RWPE2 (cell line): Measurements from ENCODE around the gene BUB1.

Experiments
- ATAC-seq: fragments of 200-7000 bp; cut with Tn5 transposase; 3 replicates; pipeline ENCODE4 v1.9.1; 2021; ENCODE audit warnings: low read depth
- DNase-seq: peaks from one replicate; pipeline ENCODE4 v3.0.0-alpha.2; 2020; ENCODE audit warnings: low spot score
- H3K27ac ChIP-seq: fragments of 450-650 bp; 2 replicates; pipeline ENCODE4 v1.5.1; 2017; ENCODE audit warnings: mild to moderate bottlenecking; ENCODE audit not compliant: poor library complexity, severe bottlenecking
- H3K27me3 ChIP-seq: fragments of 250-450 bp; sonication (Bioruptor Pico); 2 replicates; pipeline ENCODE4 v1.5.1; 2021; ENCODE audit warnings: mild to moderate bottlenecking, moderate library complexity; ENCODE audit not compliant: insufficient read depth, poor library complexity, severe bottlenecking
- H3K36me3 ChIP-seq: fragments of 250-450 bp; sonication (Bioruptor Pico); 2 replicates; pipeline ENCODE4 v1.5.1; 2020; ENCODE audit warnings: low read depth, mild to moderate bottlenecking, moderate library complexity
- H3K4me1 ChIP-seq: fragments of 250-450 bp; sonication (Bioruptor Pico); 2 replicates; pipeline ENCODE4 v1.5.1; 2021; ENCODE audit warnings: mild to moderate bottlenecking, moderate library complexity; ENCODE audit not compliant: insufficient read depth, poor library complexity, severe bottlenecking
- H3K4me3 ChIP-seq: fragments of 250-450 bp; sonication (Bioruptor Pico); 2 replicates; pipeline ENCODE4 v1.5.1; 2021; ENCODE audit warnings: mild to moderate bottlenecking, moderate library complexity; ENCODE audit not compliant: severe bottlenecking
- H3K9me3 ChIP-seq: fragments of 250-450 bp; sonication (Bioruptor Pico); 2 replicates; pipeline ENCODE4 v1.5.1; 2021; ENCODE audit warnings: mild to moderate bottlenecking, moderate library complexity; ENCODE audit not compliant: severe bottlenecking
- TF ChIP-seq, protein P1 (sequence below): fragments of 450-650 bp; IDR thresholded peaks from one replicate; pipeline ENCODE4 v1.5.1; 2017; ENCODE audit warnings: mild to moderate bottlenecking, moderate library complexity; ENCODE audit not compliant: poor library complexity, severe bottlenecking

The BUB1 gene

DNA sequence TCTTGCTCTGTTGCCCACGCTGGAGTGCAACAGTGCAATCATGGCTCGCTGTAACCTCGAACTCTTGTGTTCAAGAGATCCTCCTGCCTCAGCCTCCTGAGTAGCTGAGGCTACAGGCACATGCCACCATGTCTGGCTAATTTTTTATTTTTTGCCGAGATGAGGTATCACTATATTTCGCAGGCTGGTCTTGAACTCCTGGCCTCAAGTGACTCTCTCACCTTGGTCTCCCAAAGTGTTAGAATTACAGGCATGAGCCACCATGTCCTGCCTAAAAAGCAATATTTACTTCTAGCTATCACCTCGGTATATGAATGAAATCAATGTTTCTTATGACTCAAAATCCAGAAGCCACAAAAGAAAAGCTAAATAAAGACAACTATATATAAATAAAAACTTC, 2.2 kb downstream of the BUB1 start:
- Histone ChIP-seq H3K27ac (no peak overlapping the region), H3K4me3 (no peak overlapping the region)
- no peak for DNase-seq

DNA sequence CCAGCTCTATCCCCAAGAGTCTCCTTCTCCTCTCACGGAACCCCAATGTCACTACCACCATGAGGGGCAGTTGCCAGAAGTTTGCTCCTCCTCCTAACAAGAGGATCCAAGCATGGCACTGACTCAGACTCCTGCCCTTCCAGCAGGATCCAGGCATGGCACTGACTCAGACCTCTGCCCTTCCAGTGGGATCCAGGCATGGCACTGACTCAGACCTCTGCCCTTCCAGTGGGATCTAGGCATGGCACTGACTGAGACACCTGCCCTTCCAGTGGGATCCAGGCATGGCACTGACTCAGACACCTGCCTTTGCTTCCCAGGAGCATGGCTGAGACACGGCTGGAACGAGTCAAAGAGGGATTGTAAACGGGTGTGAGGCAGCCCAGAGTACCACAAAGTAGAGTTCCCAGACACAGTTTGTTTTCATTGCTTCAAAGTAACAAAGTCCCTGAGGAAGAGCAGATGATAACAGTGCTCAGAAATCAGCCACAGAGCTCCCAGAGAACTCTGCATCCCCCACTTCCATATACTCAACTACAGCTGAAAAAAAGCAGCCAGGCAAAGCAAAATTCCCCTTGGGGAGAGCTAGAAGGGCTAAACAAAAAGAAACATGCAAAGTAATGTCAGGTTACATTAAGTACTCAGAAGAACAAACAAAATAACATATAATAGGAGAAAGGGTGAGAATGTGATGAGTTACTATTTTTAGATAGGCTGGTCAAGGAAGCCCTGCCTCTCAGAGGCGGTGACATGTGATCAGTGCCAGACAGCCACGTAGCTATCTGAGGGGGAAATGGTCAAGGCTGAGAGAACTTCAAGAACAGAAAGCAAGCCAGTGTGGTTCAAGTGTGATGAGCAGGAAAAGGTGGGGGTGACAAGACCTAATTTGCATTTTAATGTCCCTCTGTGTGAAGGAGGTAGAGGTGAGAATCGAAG, 3.0 kb downstream of the BUB1 start:
- Histone ChIP-seq H3K4me1 (peaks cover 8% of the 10 kb centered on the region), H3K27ac (peak overlapping the region; percentile 10), H3K9me3 (no peaks in the 10 kb centered on the region), H3K27me3 (no peaks in the 10 kb centered on the region), H3K36me3 (peaks cover 54% of the 10 kb centered on the region), H3K4me3 (no peak overlapping the region)
- TF ChIP-seq, protein P1, sequence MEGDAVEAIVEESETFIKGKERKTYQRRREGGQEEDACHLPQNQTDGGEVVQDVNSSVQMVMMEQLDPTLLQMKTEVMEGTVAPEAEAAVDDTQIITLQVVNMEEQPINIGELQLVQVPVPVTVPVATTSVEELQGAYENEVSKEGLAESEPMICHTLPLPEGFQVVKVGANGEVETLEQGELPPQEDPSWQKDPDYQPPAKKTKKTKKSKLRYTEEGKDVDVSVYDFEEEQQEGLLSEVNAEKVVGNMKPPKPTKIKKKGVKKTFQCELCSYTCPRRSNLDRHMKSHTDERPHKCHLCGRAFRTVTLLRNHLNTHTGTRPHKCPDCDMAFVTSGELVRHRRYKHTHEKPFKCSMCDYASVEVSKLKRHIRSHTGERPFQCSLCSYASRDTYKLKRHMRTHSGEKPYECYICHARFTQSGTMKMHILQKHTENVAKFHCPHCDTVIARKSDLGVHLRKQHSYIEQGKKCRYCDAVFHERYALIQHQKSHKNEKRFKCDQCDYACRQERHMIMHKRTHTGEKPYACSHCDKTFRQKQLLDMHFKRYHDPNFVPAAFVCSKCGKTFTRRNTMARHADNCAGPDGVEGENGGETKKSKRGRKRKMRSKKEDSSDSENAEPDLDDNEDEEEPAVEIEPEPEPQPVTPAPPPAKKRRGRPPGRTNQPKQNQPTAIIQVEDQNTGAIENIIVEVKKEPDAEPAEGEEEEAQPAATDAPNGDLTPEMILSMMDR: no peak
- no peak for DNase-seq
- ATAC-seq: peak; percentile 35

More for the DNA sequence above, 2.2 kb downstream of the BUB1 start:
- no peaks in the 10 kb centered on the region for H3K27me3 ChIP-seq
- H3K36me3 ChIP-seq: peaks cover 48% of the 10 kb centered on the region
- TF ChIP-seq, protein P1: no peak
- H3K9me3 ChIP-seq: no peaks in the 10 kb centered on the region
- no peak for ATAC-seq
- peaks cover 8% of the 10 kb centered on the region for H3K4me1 ChIP-seq

DNA sequence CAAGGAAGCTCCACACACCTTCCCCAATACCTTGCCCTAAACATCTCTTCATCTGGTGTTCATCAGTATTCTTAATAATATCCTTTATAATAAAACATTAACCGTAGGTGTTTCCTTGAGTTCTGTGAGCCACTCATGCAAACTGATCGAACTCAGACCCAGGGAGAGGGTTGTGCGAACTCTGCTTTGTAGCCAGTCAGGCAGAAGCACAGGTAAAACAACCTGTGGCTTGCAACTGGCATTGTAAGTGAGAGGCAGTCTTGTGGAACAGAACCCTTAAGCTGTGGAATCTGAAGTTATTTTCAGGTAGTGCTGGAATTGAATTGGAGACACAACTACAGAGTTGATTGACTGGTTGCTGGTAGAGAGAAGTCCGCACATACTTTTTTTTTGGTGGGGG, 4.7 kb downstream of the BUB1 start:
- peaks cover 71% of the 10 kb centered on the region for H3K36me3 ChIP-seq
- no peaks in the 10 kb centered on the region for H3K9me3 ChIP-seq
- ATAC-seq (no peak), DNase-seq (no peak)
- peaks cover 4% of the 10 kb centered on the region for H3K4me1 ChIP-seq
- H3K27me3 ChIP-seq: no peaks in the 10 kb centered on the region
- H3K4me3 ChIP-seq: no peak overlapping the region
- TF ChIP-seq, protein P1: no peak
- no peak overlapping the region for H3K27ac ChIP-seq

DNA sequence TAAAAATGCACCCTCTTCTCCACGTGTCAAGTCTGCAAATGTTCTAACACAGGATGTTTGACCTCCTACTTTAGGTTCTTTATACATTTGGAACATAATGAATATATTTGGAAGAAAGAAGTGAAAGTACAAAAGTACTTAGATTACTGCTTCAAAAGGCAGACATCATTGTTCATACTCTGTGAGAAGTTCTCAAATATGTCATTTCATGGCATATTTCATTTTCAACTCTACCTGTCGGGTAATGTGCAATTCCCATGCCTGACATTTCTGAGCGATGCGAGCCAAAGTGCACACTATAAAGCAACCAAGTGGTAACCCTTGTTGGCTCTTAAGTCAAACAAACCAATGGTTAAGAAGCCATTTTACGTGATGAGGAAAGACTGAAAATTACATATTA, 7.0 kb downstream of the BUB1 start:
- peaks cover 88% of the 10 kb centered on the region for H3K36me3 ChIP-seq
- H3K4me3 ChIP-seq: no peak overlapping the region
- DNase-seq: no peak
- H3K4me1 ChIP-seq: peaks cover 4% of the 10 kb centered on the region
- no peak overlapping the region for H3K27ac ChIP-seq
- H3K27me3 ChIP-seq: no peaks in the 10 kb centered on the region
- ATAC-seq: no peak
- TF ChIP-seq, protein P1: no peak
- H3K9me3 ChIP-seq: no peaks in the 10 kb centered on the region

DNA sequence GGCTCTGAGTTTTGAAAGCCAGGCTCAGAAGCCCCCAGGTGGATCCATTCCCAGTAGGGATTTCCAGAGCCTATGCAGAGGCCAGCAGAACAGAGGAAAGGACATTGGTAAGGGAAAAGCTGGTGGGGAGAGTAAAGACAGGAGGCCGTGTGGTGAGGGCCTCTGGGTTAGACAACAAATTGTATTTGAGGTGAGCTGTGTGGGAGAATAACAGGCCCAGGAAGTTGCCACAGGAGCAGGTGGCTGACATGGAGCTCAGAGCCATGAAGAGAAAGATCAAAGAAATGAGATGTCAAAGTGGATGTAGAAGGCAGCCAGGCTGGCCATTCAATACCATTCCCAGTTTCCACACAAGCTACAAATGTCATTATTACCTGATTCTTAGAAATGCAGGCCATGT, 8.8 kb downstream of the BUB1 start:
- Histone ChIP-seq H3K36me3 (peaks cover 98% of the 10 kb centered on the region), H3K4me3 (no peak overlapping the region), H3K4me1 (no peaks in the 10 kb centered on the region), H3K9me3 (no peaks in the 10 kb centered on the region), H3K27me3 (no peaks in the 10 kb centered on the region), H3K27ac (no peak overlapping the region)
- no peak for ATAC-seq
- no peak for DNase-seq
- TF ChIP-seq, protein P1: no peak
